Hepatocyte (in vitro differentiated cells): ENCODE results near the gene VWA8.

Experiments used
- EZH2phosphoT487 ChIP-seq: fragments of 200-600 bp; sonication (generic); IDR thresholded peaks from one replicate; pipeline ENCODE4 v1.6.1; 2018; ENCODE audit warnings: antibody characterized with exemption, mild to moderate bottlenecking, low read depth, moderate library complexity; ENCODE audit not compliant: unreplicated experiment, severe bottlenecking
- TF ChIP-seq, protein P1 (sequence below): fragments of 200-600 bp; sonication (generic); IDR thresholded peaks from 2 replicates; pipeline ENCODE4 v1.5.1; 2016; ENCODE audit warnings: antibody characterized with exemption, mild to moderate bottlenecking; ENCODE audit not compliant: poor library complexity

DNA sequence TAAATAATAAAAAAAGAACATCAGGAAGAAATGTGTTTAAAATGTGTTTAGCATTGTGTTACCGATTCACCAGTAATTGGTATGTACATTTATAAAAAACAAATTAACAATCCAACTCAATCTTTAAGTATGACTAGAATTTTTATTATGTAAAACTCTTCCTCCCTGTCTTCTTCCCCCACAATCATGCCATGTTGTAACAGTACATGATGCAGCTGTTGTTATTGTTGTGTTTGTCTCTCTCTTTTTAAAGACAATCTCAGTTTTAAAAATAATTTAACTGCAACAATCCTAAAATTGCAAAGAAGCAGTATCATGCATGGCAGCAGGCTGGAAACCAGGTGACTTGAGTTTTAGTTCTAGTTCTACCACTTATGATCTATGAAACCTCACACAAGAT is 323.3 kb downstream of the VWA8 start:
- TF ChIP-seq, protein P1, sequence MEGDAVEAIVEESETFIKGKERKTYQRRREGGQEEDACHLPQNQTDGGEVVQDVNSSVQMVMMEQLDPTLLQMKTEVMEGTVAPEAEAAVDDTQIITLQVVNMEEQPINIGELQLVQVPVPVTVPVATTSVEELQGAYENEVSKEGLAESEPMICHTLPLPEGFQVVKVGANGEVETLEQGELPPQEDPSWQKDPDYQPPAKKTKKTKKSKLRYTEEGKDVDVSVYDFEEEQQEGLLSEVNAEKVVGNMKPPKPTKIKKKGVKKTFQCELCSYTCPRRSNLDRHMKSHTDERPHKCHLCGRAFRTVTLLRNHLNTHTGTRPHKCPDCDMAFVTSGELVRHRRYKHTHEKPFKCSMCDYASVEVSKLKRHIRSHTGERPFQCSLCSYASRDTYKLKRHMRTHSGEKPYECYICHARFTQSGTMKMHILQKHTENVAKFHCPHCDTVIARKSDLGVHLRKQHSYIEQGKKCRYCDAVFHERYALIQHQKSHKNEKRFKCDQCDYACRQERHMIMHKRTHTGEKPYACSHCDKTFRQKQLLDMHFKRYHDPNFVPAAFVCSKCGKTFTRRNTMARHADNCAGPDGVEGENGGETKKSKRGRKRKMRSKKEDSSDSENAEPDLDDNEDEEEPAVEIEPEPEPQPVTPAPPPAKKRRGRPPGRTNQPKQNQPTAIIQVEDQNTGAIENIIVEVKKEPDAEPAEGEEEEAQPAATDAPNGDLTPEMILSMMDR, result no peak
- no peak for TF ChIP-seq EZH2phosphoT487
